Heart right ventricle (tissue), 16 donors: ENCODE results near the gene NAXD. TPM values are rescaled to one million over a fixed set of nuclear protein-coding genes. Genes with fewer than 3 reads are reported as not detected.
"Not testable (repeated sequence)": the region's sequence is repeated elsewhere in the genome, so short reads cannot be mapped to it uniquely, and the experiment has no call there.

Experiments
- ATAC-seq, 8 donors: fragments of 200-7000 bp; cut with Tn5 transposase; one replicate each; pipeline ENCODE4 v1.9.1; 2020; ENCODE audit warnings: mild to moderate bottlenecking in 8 of 8, moderate library complexity in 8 of 8, moderate number of reproducible peaks in 1 of 8
- DNase-seq, 2 donors: peaks; one replicate each; pipeline ENCODE4 v3.0.0-alpha.2; 2020
- H3K27ac ChIP-seq, 10 donors: fragments of 200-600 bp; sonication (generic) in 2 of 10; one replicate each; pipeline versions ENCODE4 v1.5.0 to v1.8.0; 2020 to 2022; ENCODE audit warnings: mild to moderate bottlenecking in 3 of 10
- H3K27me3 ChIP-seq, 7 donors: fragments of 200-600 bp; one replicate each; pipeline ENCODE4 v1.8.0; 2021 to 2022; ENCODE audit warnings: mild to moderate bottlenecking in 2 of 7
- H3K36me3 ChIP-seq, 9 donors: fragments of 200-600 bp; sonication (generic) in 1 of 9; one replicate each; pipeline versions ENCODE4 v1.5.0 to v1.8.0; 2020 to 2022; ENCODE audit warnings: mild to moderate bottlenecking in 2 of 9
- H3K4me1 ChIP-seq, 9 donors: fragments of 200-600 bp; sonication (generic) in 1 of 9; one replicate each; pipeline versions ENCODE4 v1.5.0 to v1.8.0; 2020 to 2022; ENCODE audit warnings: mild to moderate bottlenecking in 4 of 9
- H3K4me3 ChIP-seq, 10 donors: fragments of 200-600 bp; sonication (generic) in 2 of 10; one replicate each; pipeline versions ENCODE4 v1.5.0 to v1.8.0; 2020 to 2022; ENCODE audit warnings: mild to moderate bottlenecking in 7 of 10, moderate library complexity in 2 of 10
- H3K9me3 ChIP-seq, 11 donors: fragments of 200-600 bp in 10 of 11; sonication (generic) in 2 of 11; one replicate each; pipeline versions ENCODE4 v1.5.0 to v1.8.0; 2013 to 2022; ENCODE audit warnings: mild to moderate bottlenecking in 2 of 11, control low read depth in 1 of 11, moderate library complexity in 1 of 11
- CTCF ChIP-seq, 9 donors: fragments of 200-600 bp; sonication (generic) in 2 of 9; IDR thresholded peaks; one replicate each; pipeline versions ENCODE4 v1.5.0 to v1.8.0; 2021 to 2022; ENCODE audit warnings: antibody characterized with exemption in 9 of 9, mild to moderate bottlenecking in 5 of 9, moderate library complexity in 1 of 9
- WGBS, 2 donors: extraction: QIAGEN DNeasy Blood & Tissue Kit; methylation state at CpG; one replicate each; pipeline ENCODE4 v1.1.7; 2013; ENCODE audit warnings: inconsistent platforms in 1 of 2; 5-methylcytosine and 5-hydroxymethylcytosine counted together
- intact Hi-C, 10 donors: fragments of 100-400 bp; cut with DNase I; formaldehyde crosslinking; loops; one replicate each; pipeline versions ENCODE4 v1.11.1 to v1.14.2; 2022
- polyA plus RNA-seq, 2 donors: library from polyadenylated mRNA; stranded (reverse); fragments of 200-250 nt; gene quantifications; one replicate each; pipeline ENCODE4 v1.2.3, GENCODE V29; 2013
- total RNA-seq, 10 donors: library from RNA; stranded (reverse); fragmentation: NEBNext Ultra II Directional in 3 of 10; extraction: Animal tissue kit (Norgen Biotek cat#: 25700) in 3 of 10; gene quantifications; one replicate each; pipeline versions ENCODE4 v1.2.1 to v1.2.4, GENCODE V29; 2021 to 2023
- donor health status: Arrhythmogenic right ventricular cardiomyopathy.
- donor health status: ischemic (EF 13 %, LVEDD 7.1; RV severe dilation, severe dysfunction).
- donor health status: healthy with polysubstance abuse.
- donor health status: DM: no; HTN: yes; CAD: no.
- donor health status: DM: no; HTN: no; CAD: no.
- donor health status: ischemic (EF 25% LVEDD 6.9; RV normal size, moderate dysfunction).
- donor health status: ischemic (EF 25% LVEDD 5.7; RV mildly dilated, moderate dysfunction).
- donor health status: healthy.
- donor health status: DM: yes; HTN: yes; CAD: no.
- donor health status: Ischemic cardiomyopathy.
- donor health status: ischemic (EF 35%, LVEDD 5.7; RV mildly dilated, moderate dysfunction).
- donor health status: nonischemic (EF 11% LVEDD 7.7; RV severe dilation, severe dysfunction).
- donor health status: DM: yes; HTN: yes; CAD: no.
- donor health status: PGD.
- donor health status: ischemic (EF 29% LVEDD 5.4; RV normal size, mild dysfunction).
- donor health status: nonischemic (EF 23%, LVEDD 6.1; RV moderate dilation, normal function).

NAXD gene
- total and polyA plus RNA-seq, 12 donors: 22.1 to 43.4 (median 27.8) TPM

DNA sequence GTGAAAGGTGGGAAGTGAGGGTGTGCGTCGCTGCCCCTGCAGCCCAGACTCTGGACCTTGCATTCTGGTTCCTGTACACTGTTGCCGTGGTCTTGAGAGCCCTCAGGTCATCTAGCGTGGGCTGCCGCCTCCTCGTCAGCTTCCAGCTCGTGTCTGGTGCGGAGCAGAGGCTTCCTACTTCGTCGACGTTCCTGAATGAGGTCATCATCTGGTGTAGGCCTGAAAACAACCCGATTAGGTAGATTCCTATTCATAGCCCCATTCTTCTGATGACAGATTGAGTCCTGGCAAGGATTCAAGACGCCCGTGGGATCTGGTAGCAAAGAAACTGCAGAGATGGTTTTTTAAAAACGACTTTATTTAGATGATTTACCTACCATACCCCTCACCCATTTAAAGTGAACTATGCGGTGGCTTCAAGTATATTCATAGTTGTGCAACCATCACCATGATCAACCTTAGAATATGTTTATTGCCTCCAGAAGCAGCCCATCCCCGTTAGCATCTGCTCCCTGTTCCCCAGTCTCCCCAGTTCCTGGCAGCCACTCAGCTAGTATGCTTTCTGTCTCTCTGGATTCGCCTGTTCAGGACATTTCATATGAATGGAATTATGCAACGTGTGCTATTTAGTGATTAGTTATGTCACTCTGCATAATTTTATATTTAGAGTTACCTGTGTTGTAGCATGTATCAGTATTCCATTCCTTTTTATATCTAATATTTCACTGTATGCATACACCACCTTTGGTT is 13.8 kb downstream of the NAXD start:
- peaks cover 2 to 38% (median 21%) of the 10 kb centered on the region in 9 donors for H3K4me1 ChIP-seq
- H3K27ac ChIP-seq: peak overlapping the region in 3 of 10 donors; percentile 14 to 39 (median 21)
- intact Hi-C loops: loop anchor here in 1 of 10 donors (10.0 kb wide), 1 partner anchor 76 kb away; the partner anchor contains the start of gene CARS2
- H3K4me3 ChIP-seq: no peak overlapping the region
- WGBS, 2 donors: 71 to 77% methylated on average over 19 of the region's 19 CpGs
- DNase-seq: no peak
- ATAC-seq: no peak
- TF ChIP-seq CTCF (IDR thresholded peaks at IDR 0.05): no peak
- peaks cover 0 to 73% (median 6%) of the 10 kb centered on the region in 9 donors for H3K36me3 ChIP-seq
- no peaks in the 10 kb centered on the region for H3K27me3 ChIP-seq
- no peaks in the 10 kb centered on the region for H3K9me3 ChIP-seq

- intact Hi-C loops: loop anchor here in 1 of 10 donors (10.0 kb wide), 1 partner anchor 75 kb away; the partner anchor contains the start of gene CARS2
- ATAC-seq: no peak
Measured at GRCh38 chr13:110629735-110630134, 14.4 kb downstream of the NAXD start.

DNA sequence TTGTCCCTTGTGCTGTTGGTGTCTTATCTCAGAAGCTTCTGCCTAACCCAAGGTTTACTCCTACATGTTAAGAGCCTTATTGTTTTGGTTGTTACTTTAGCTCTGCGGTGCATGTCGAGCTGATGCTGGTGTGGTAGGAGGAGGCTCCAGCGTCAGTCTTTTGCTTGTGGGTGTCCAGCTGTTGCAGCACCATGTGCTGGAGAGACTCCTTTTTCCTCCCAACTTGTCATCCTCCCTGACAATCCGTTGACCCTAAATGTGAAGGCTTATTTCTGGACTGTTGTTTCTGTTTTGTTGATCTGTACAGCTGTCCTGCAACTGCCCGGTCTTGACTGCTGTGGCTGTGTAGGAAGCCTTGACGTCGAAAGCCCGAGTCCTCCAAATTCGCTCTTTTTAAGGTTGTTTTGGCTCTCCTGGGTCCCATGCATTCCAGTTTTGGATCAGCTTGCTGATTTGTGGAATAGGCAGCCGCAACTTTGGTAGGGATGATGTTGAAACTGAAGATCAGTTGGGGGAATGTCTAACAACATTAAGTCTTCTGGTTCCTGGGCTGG is 15.3 kb downstream of the NAXD start:
- Histone ChIP-seq H3K27me3 (no peaks in the 10 kb centered on the region), H3K27ac (peak overlapping the region in 1 of 10 donors; percentile 10), H3K36me3 (peaks cover 0 to 73% (median 19%) of the 10 kb centered on the region in 9 donors), H3K9me3 (no peaks in the 10 kb centered on the region), H3K4me1 (peaks cover 2 to 38% (median 21%) of the 10 kb centered on the region in 9 donors), H3K4me3 (no peak overlapping the region)
- intact Hi-C loops: no loop called here
- DNase-seq: no peak
- 74% methylated on average over 10 of the region's 10 CpGs for WGBS, 2 donors
- ATAC-seq: peak in 4 of 8 donors; percentile 11 to 35 (median 21)
- no peak for TF ChIP-seq CTCF (IDR thresholded peaks at IDR 0.05)

More at GRCh38 chr13:110629735-110630134, 14.4 kb downstream of the NAXD start:
- DNase-seq: no peak
- WGBS, 2 donors: 82 to 84% methylated on average over 7 of the region's 7 CpGs
- H3K27me3 ChIP-seq: no peaks in the 10 kb centered on the region
- peaks cover 0 to 73% (median 9%) of the 10 kb centered on the region in 9 donors for H3K36me3 ChIP-seq
- peaks cover 2 to 38% (median 21%) of the 10 kb centered on the region in 9 donors for H3K4me1 ChIP-seq
- H3K4me3 ChIP-seq: no peak overlapping the region
- no peak overlapping the region for H3K27ac ChIP-seq
- TF ChIP-seq CTCF (IDR thresholded peaks at IDR 0.05): no peak
- H3K9me3 ChIP-seq: no peaks in the 10 kb centered on the region

DNA sequence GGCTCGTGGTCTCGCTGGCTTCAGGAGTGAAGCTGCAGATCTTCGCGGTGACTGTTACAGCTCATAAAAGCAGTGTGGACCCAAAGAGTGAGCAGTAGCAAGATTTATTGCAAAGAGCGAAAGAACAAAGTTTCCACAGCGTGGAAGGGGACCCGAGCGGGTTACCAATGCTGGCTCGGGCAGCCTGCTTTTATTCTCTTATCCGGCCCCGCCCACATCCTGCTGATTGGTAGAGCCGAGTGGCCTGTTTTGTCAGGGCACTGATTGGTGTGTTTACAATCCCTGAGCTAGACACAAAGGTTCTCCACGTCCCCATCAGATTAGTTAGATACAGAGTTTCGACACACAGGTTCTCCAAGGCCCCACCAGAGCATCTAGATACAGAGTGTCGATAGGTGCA is 16.9 kb downstream of the NAXD start:
- DNase-seq, H3K27ac ChIP-seq, H3K27me3 ChIP-seq, ATAC-seq, H3K4me3 ChIP-seq, intact Hi-C loops, H3K9me3 ChIP-seq: not testable (repeated sequence)
- WGBS, 2 donors: 91 to 95% methylated on average over 15 of the region's 15 CpGs
- peaks cover 8 to 81% (median 33%) of the 10 kb centered on the region in 9 donors for H3K36me3 ChIP-seq
- peaks cover 2 to 38% (median 21%) of the 10 kb centered on the region in 9 donors for H3K4me1 ChIP-seq
